H1 (cell line): ENCODE data around the gene TAOK1. TPM values are rescaled to one million over a fixed set of nuclear protein-coding genes. Genes with fewer than 3 reads are reported as not detected.

ENCODE experiments used
- CTCF ChIA-PET: fragments of 300-600 bp; sonication (Branson Sonifier 250); formaldehyde crosslinking; loops from one replicate; lab custom pipeline; 2021; ENCODE audit not compliant: partially characterized antibody; lab: Charles Lee
- POLR2A ChIA-PET: fragments of 300-600 bp; sonication (Branson Sonifier 250); formaldehyde crosslinking; loops from one replicate; lab custom pipeline; 2021; ENCODE audit warnings: inconsistent platforms; ENCODE audit not compliant: partially characterized antibody; lab: Charles Lee
- DNase-seq, 2 experiments: peaks; one replicate each; pipeline versions ENCODE4 v3.0.0 to v3.0.0-alpha.2; 2010 to 2022; ENCODE audit warnings: low spot score in 2 of 2, low read depth in 1 of 2, mixed read lengths in 1 of 2
- FAIRE-seq: peaks from 2 replicates; lab custom pipeline; 2011; peaks lifted over from hg19 to GRCh38; lab: Jason Lieb, UNC
- H2AFZ ChIP-seq: 2 replicates; pipeline ENCODE4 v1.8.1; 2012; ENCODE audit warnings: low read length, inconsistent platforms
- H2AK5ac ChIP-seq: 2 replicates; pipeline ENCODE4 v1.6.1; 2013; ENCODE audit warnings: low read depth, low read length
- H2BK120ac ChIP-seq: replicated peaks from 2 replicates; pipeline ENCODE3; 2013; ENCODE audit warnings: low read depth, low read length, inconsistent platforms
- H2BK12ac ChIP-seq: 2 replicates; pipeline ENCODE4 v1.6.1; 2013; ENCODE audit warnings: low read depth, low read length
- H2BK15ac ChIP-seq: 2 replicates; pipeline ENCODE4 v1.6.1; 2013; ENCODE audit warnings: low read length
- H2BK20ac ChIP-seq: 2 replicates; pipeline ENCODE4 v1.6.1; 2013; ENCODE audit warnings: low read length
- H2BK5ac ChIP-seq: 2 replicates; pipeline ENCODE4 v1.6.1; 2013; ENCODE audit warnings: low read depth, low read length
- H3K14ac ChIP-seq: 2 replicates; pipeline ENCODE4 v1.6.1; 2013; ENCODE audit warnings: inconsistent platforms; ENCODE audit not compliant: insufficient read length
- H3K18ac ChIP-seq: 2 replicates; pipeline ENCODE4 v1.6.1; 2013; ENCODE audit warnings: low read length; ENCODE audit errors: extremely low read depth
- H3K23ac ChIP-seq: 2 replicates; pipeline ENCODE4 v1.6.1; 2013; ENCODE audit warnings: inconsistent platforms; ENCODE audit not compliant: insufficient read length
- H3K23me2 ChIP-seq: 2 replicates; pipeline ENCODE4 v1.6.1; 2013; ENCODE audit warnings: low read depth, low read length
- H3K27ac ChIP-seq: 2 replicates; pipeline ENCODE4 v1.6.1; 2011; ENCODE audit warnings: low read depth, low read length, inconsistent platforms
- H3K27me3 ChIP-seq, 4 experiments: replicated peaks in 1 of 4; 1 replicate in 1 of 4; 2 replicates in 3 of 4; pipeline versions ENCODE4 v1.6.1 to v1.8.1; 2011 to 2013; ENCODE audit warnings: low read length in 3 of 4, mild to moderate bottlenecking in 3 of 4, inconsistent platforms in 2 of 4, mixed read lengths in 2 of 4, moderate library complexity in 1 of 4; ENCODE audit not compliant: control insufficient read depth in 3 of 4, insufficient read depth in 3 of 4; ENCODE audit errors: extremely low read depth in 1 of 4
- H3K36me3 ChIP-seq, 4 experiments: 2 replicates each; pipeline versions ENCODE4 v1.6.1 to v1.8.1; 2011 to 2013; ENCODE audit warnings: mild to moderate bottlenecking in 4 of 4, low read length in 3 of 4, moderate library complexity in 2 of 4, control low read depth in 1 of 4, inconsistent platforms in 1 of 4; ENCODE audit not compliant: insufficient read depth in 4 of 4, control insufficient read depth in 2 of 4
- H3K4ac ChIP-seq: replicated peaks from 2 replicates; pipeline ENCODE3; 2013; ENCODE audit warnings: low read length, low read depth, mixed read lengths, inconsistent platforms; ENCODE audit not compliant: insufficient read length
- H3K4me1 ChIP-seq, 4 experiments: replicated peaks in 1 of 4; 1 replicate in 1 of 4; 2 replicates in 3 of 4; pipeline versions ENCODE4 v1.6.1 to v1.8.1; 2011 to 2013; ENCODE audit warnings: low read length in 3 of 4, inconsistent platforms in 2 of 4, mixed read lengths in 1 of 4; ENCODE audit not compliant: insufficient read depth in 4 of 4, control insufficient read depth in 3 of 4
- H3K4me2 ChIP-seq, 2 experiments: 2 replicates each; pipeline versions ENCODE4 v1.6.1 to v1.8.1; 2011 to 2013; ENCODE audit warnings: low read depth in 2 of 2, low read length in 2 of 2, control low read depth in 1 of 2, inconsistent platforms in 1 of 2, mild to moderate bottlenecking in 1 of 2; ENCODE audit not compliant: insufficient read depth in 1 of 2
- H3K4me3 ChIP-seq, 4 experiments: fragments of 200-600, 300-600 bp in 1 of 4; sonication (generic), shearing (Covaris generic), sonication (Bioruptor Twin) in 1 of 4; 2 replicates each; pipeline versions ENCODE4 v1.5.1 to v1.8.1; 2011 to 2016; ENCODE audit warnings: low read length in 4 of 4, low read depth in 3 of 4, control low read depth in 2 of 4, inconsistent platforms in 2 of 4, mild to moderate bottlenecking in 2 of 4, mixed read lengths in 1 of 4, moderate library complexity in 1 of 4; ENCODE audit not compliant: insufficient read depth in 2 of 4; ENCODE audit errors: extremely low read depth in 1 of 4
- H3K56ac ChIP-seq: replicated peaks from 2 replicates; pipeline ENCODE3; 2013; ENCODE audit warnings: low read depth, mild to moderate bottlenecking, mixed read lengths, low read length, inconsistent platforms; ENCODE audit not compliant: insufficient read length
- H3K79me1 ChIP-seq: 2 replicates; pipeline ENCODE4 v1.6.1; 2013; ENCODE audit warnings: low read depth, low read length, control low read depth
- H3K79me2 ChIP-seq, 2 experiments: 2 replicates each; pipeline versions ENCODE4 v1.6.1 to v1.8.1; 2012 to 2013; ENCODE audit warnings: low read length in 2 of 2, mild to moderate bottlenecking in 2 of 2, inconsistent platforms in 1 of 2; ENCODE audit not compliant: insufficient read depth in 2 of 2, control insufficient read depth in 1 of 2
- H3K9ac ChIP-seq, 4 experiments: replicated peaks in 1 of 4; 1 replicate in 1 of 4; 2 replicates in 3 of 4; pipeline versions ENCODE4 v1.6.1 to v1.8.1; 2011 to 2013; ENCODE audit warnings: low read depth in 3 of 4, low read length in 3 of 4, control low read depth in 2 of 4, mild to moderate bottlenecking in 2 of 4, moderate library complexity in 2 of 4, inconsistent platforms in 1 of 4; ENCODE audit errors: extremely low read depth in 1 of 4
- H3K9me3 ChIP-seq, 2 experiments: 2 replicates each; pipeline versions ENCODE4 v1.6.1 to v1.8.1; 2012 to 2013; ENCODE audit warnings: mild to moderate bottlenecking in 2 of 2, moderate library complexity in 2 of 2, control low read depth in 1 of 2, inconsistent platforms in 1 of 2, low read depth in 1 of 2, low read length in 1 of 2, mixed read lengths in 1 of 2; ENCODE audit not compliant: insufficient read depth in 2 of 2
- H4K20me1 ChIP-seq, 2 experiments: replicated peaks in 1 of 2; 2 replicates each; pipeline versions ENCODE3 to v1.8.1; 2011 to 2013; ENCODE audit warnings: inconsistent platforms in 2 of 2, low read length in 2 of 2, mild to moderate bottlenecking in 1 of 2; ENCODE audit not compliant: insufficient read depth in 2 of 2, control insufficient read depth in 1 of 2
- H4K5ac ChIP-seq: 2 replicates; pipeline ENCODE4 v1.6.1; 2013; ENCODE audit warnings: low read length, low read depth, mixed read lengths, inconsistent platforms; ENCODE audit not compliant: insufficient read length
- H4K8ac ChIP-seq: 2 replicates; pipeline ENCODE4 v1.8.0; 2013; ENCODE audit warnings: mild to moderate bottlenecking, moderate library complexity, low read length, inconsistent platforms; ENCODE audit not compliant: insufficient read depth; ENCODE audit errors: extremely low read depth
- H4K91ac ChIP-seq: replicated peaks from 2 replicates; pipeline ENCODE3; 2013; ENCODE audit warnings: low read length, mixed read lengths, inconsistent platforms; ENCODE audit not compliant: insufficient read length
- ASH2L ChIP-seq: fragments of 200-600, 300-600 bp; sonication (generic); IDR thresholded peaks from one replicate; pipeline ENCODE4 v1.7.1; 2017; ENCODE audit warnings: low read length
- CEBPB ChIP-seq: IDR thresholded peaks from 2 replicates; pipeline ENCODE4 v1.6.1; 2012; ENCODE audit warnings: low read depth, low read length
- CREB1 ChIP-seq: IDR thresholded peaks from 2 replicates; pipeline ENCODE4 v1.6.1; 2012; ENCODE audit warnings: inconsistent platforms
- EP300 ChIP-seq, 2 experiments: IDR thresholded peaks; 1 replicate in 1 of 2; 2 replicates in 1 of 2; pipeline ENCODE4 v1.6.1; 2011 to 2012; ENCODE audit warnings: low read depth in 2 of 2, low read length in 2 of 2, mild to moderate bottlenecking in 2 of 2, borderline replicate concordance in 1 of 2, inconsistent platforms in 1 of 2, moderate library complexity in 1 of 2
- GABPA ChIP-seq: IDR thresholded peaks from 2 replicates; pipeline ENCODE4 v1.6.1; 2011; ENCODE audit warnings: mild to moderate bottlenecking, low read length, moderate library complexity, borderline replicate concordance; ENCODE audit not compliant: insufficient read depth
- MAFK ChIP-seq: IDR thresholded peaks from 2 replicates; pipeline ENCODE4 v1.6.1; 2012; ENCODE audit warnings: low read depth, mild to moderate bottlenecking, improper control_type of control experiment, low read length
- NANOG ChIP-seq: IDR thresholded peaks from 2 replicates; pipeline ENCODE4 v1.6.1; 2011; ENCODE audit warnings: low read length, low read depth, mild to moderate bottlenecking, inconsistent platforms; ENCODE audit not compliant: insufficient read depth, poor library complexity, severe bottlenecking
- RBBP5 ChIP-seq: IDR thresholded peaks from 2 replicates; pipeline ENCODE4 v1.7.1; 2012; ENCODE audit warnings: low read depth, mild to moderate bottlenecking, inconsistent platforms, low read length, moderate library complexity, borderline replicate concordance
- ZNF274 ChIP-seq: IDR thresholded peaks from 2 replicates; pipeline ENCODE4 v1.7.0; 2012; ENCODE audit warnings: low read length, borderline replicate concordance; ENCODE audit errors: extremely low read depth
- WGBS, 2 experiments: shearing (Covaris generic) in 1 of 2; methylation state at CpG; one replicate each; pipeline versions ENCODE4 v1.1.6 to v1.1.7; 2013 to 2015; ENCODE audit warnings: low lambda C conversion rate in 2 of 2, mixed read lengths in 2 of 2, inconsistent platforms in 1 of 2, low coverage in 1 of 2, missing lambda C conversion rate in 1 of 2; ENCODE audit not compliant: insufficient replicate concordance in 2 of 2, insufficient coverage in 1 of 2, insufficient read length in 1 of 2; ENCODE audit errors: extremely low coverage in 1 of 2, missing lambda C conversion rate in 1 of 2; 5-methylcytosine and 5-hydroxymethylcytosine counted together
- polyA plus RNA-seq, 7 experiments: library from polyadenylated mRNA; depleted of rRNA in 3 of 7; stranded (reverse) in 5 of 7; unstranded in 2 of 7; fragments of >200 nt in 5 of 7; fragments of 200-250 nt in 2 of 7; gene quantifications; 1 replicate in 5 of 7; 2 replicates in 1 of 7; 4 replicates in 1 of 7; pipeline versions ENCODE4 v1.2.1 to v1.2.3, GENCODE V29; 2011 to 2013; ENCODE audit warnings: missing spikeins in 2 of 7, mixed read lengths in 2 of 7
- total RNA-seq: library from RNA; stranded (reverse); fragmentation: NEBNext Ultra II Directional; extraction: Animal tissue kit (Norgen Biotek cat#: 25700); gene quantifications from 2 replicates; pipeline ENCODE4 v1.2.1, GENCODE V29; 2021
- TF ChIP-seq, protein P1 (sequence below), 3 experiments: IDR thresholded peaks; 1 replicate in 2 of 3; 2 replicates in 1 of 3; pipeline versions ENCODE4 v1.5.1 to v1.6.1; 2011; ENCODE audit warnings: low read length in 3 of 3, mild to moderate bottlenecking in 3 of 3, inconsistent platforms in 2 of 3, low read depth in 1 of 3, moderate library complexity in 1 of 3; ENCODE audit not compliant: insufficient read depth in 1 of 3; ENCODE audit errors: control extremely low read depth in 1 of 3

Gene TAOK1
- total and polyA plus RNA-seq, 2 of the 8 experiments (the other 6 are each of a cell fraction or from before 2014, with no cell fraction given): 12.2 to 90.6 TPM

DNA sequence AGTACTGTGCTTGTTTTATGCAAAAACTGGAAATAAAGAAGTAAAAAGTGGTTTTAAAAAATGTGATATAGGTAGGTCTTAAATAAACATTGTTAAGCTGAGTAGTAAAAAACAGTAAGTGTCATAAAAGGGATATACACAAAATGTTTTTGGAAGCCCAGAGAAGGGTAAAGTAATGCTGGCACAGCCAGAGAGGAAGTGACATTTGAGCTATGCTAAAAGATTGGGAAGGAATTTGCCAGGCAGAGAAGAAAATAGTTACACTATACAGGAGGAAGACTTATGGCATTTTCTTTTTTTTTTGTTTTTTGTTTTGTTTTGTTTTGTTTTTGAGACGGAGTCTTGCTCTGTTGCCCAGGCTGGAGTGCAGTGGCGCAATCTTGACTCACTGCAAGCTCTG, 40.8 kb upstream of the TAOK1 start:
- no peak overlapping the region for H3K4ac ChIP-seq
- H4K91ac ChIP-seq: no peak overlapping the region
- H4K20me1 ChIP-seq: no peaks in the 10 kb centered on the region
- H3K27me3 ChIP-seq: no peaks in the 10 kb centered on the region
- no peak overlapping the region for H3K4me2 ChIP-seq
- TF ChIP-seq EP300 (IDR thresholded peaks at IDR 0.05; ENCODE audit: borderline replicate concordance in 1 of 2, low read depth in 2 of 2, low read length in 2 of 2): no peak
- TF ChIP-seq CREB1: no peak
- TF ChIP-seq MAFK: no peak
- no peak for TF ChIP-seq ZNF274
- TF ChIP-seq NANOG: no peak
- TF ChIP-seq, protein P1, sequence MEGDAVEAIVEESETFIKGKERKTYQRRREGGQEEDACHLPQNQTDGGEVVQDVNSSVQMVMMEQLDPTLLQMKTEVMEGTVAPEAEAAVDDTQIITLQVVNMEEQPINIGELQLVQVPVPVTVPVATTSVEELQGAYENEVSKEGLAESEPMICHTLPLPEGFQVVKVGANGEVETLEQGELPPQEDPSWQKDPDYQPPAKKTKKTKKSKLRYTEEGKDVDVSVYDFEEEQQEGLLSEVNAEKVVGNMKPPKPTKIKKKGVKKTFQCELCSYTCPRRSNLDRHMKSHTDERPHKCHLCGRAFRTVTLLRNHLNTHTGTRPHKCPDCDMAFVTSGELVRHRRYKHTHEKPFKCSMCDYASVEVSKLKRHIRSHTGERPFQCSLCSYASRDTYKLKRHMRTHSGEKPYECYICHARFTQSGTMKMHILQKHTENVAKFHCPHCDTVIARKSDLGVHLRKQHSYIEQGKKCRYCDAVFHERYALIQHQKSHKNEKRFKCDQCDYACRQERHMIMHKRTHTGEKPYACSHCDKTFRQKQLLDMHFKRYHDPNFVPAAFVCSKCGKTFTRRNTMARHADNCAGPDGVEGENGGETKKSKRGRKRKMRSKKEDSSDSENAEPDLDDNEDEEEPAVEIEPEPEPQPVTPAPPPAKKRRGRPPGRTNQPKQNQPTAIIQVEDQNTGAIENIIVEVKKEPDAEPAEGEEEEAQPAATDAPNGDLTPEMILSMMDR (IDR thresholded peaks at IDR 0.05; ENCODE audit: control extremely low read depth in 1 of 3, insufficient read depth in 1 of 3, low read depth in 1 of 3, low read length in 3 of 3): no peak
- no peak for TF ChIP-seq RBBP5
- no peak for TF ChIP-seq GABPA
- TF ChIP-seq ASH2L: no peak
- no peak for TF ChIP-seq CEBPB
- no peak overlapping the region for H3K4me3 ChIP-seq
- no peaks in the 10 kb centered on the region for H3K4me1 ChIP-seq
- no peak overlapping the region for H4K5ac ChIP-seq
- H3K36me3 ChIP-seq: no peaks in the 10 kb centered on the region
- POLR2A ChIA-PET: interaction anchor here (0.6 to 1.3 kb wide), 3 partner anchors 55 to 202 kb away, joined by 3 read pairs; partner anchors contain the start of gene NUFIP2
- no peaks in the 10 kb centered on the region for H3K79me2 ChIP-seq
- no peak overlapping the region for H2BK12ac ChIP-seq
- no peak overlapping the region for H2AFZ ChIP-seq
- no peak overlapping the region for H3K9ac ChIP-seq
- CTCF ChIA-PET: interaction anchor here (0.9 to 1.5 kb wide), 2 partner anchors 20 to 225 kb away, joined by 3 read pairs; no protein-coding TSS in a partner anchor
- no peak overlapping the region for H2BK20ac ChIP-seq
- no peak overlapping the region for H3K14ac ChIP-seq
- H3K23ac ChIP-seq: no peak overlapping the region
- no peak overlapping the region for H2BK15ac ChIP-seq
- no peak overlapping the region for H2BK5ac ChIP-seq
- WGBS, 2 experiments: 76% methylated on average over 2 of the region's 2 CpGs; no CpG with 5 or more reads in 1 of the 2 experiments
- no peak overlapping the region for H3K56ac ChIP-seq
- H3K27ac ChIP-seq: no peak overlapping the region
- no peak overlapping the region for H4K8ac ChIP-seq
- no peak for DNase-seq
- no peak overlapping the region for H2AK5ac ChIP-seq
- no peak overlapping the region for H3K18ac ChIP-seq
- H3K79me1 ChIP-seq: no peaks in the 10 kb centered on the region
- no peak overlapping the region for H2BK120ac ChIP-seq
- no peaks in the 10 kb centered on the region for H3K23me2 ChIP-seq
- no peak for FAIRE-seq
- H3K9me3 ChIP-seq: no peaks in the 10 kb centered on the region
